Thymus (tissue), 11 donors: ENCODE data around the gene EYS. TPM values are rescaled to one million over a fixed set of nuclear protein-coding genes. Genes with fewer than 3 reads are reported as not detected.
"Not testable (repeated sequence)": the region's sequence is repeated elsewhere in the genome, so short reads cannot be mapped to it uniquely, and the experiment has no call there.

Experiments
- DNase-seq, 9 donors: peaks; one replicate each; pipeline ENCODE4 v3.0.0-alpha.2; 2013; ENCODE audit warnings: low spot score in 9 of 9, low read depth in 6 of 9, missing footprints in 1 of 9
- H3K27ac ChIP-seq, 2 donors: one replicate each; pipeline ENCODE4 v1.5.1; 2013; ENCODE audit warnings: control low read depth in 1 of 2, low read depth in 1 of 2, low read length in 1 of 2, mild to moderate bottlenecking in 1 of 2, moderate library complexity in 1 of 2
- H3K27me3 ChIP-seq, 2 donors: one replicate each; pipeline ENCODE4 v1.5.1; 2013; ENCODE audit warnings: low read length in 1 of 2; ENCODE audit not compliant: control insufficient read depth in 2 of 2, insufficient read depth in 1 of 2
- H3K36me3 ChIP-seq, 2 donors: one replicate each; pipeline ENCODE4 v1.5.1; 2013; ENCODE audit warnings: low read length in 1 of 2, mild to moderate bottlenecking in 1 of 2, moderate library complexity in 1 of 2; ENCODE audit not compliant: control insufficient read depth in 2 of 2, insufficient read depth in 2 of 2
- H3K4me1 ChIP-seq, 2 donors: one replicate each; pipeline ENCODE4 v1.5.1; 2013; ENCODE audit warnings: low read length in 2 of 2; ENCODE audit not compliant: control insufficient read depth in 2 of 2, insufficient read depth in 2 of 2
- H3K4me3 ChIP-seq, 2 donors: one replicate each; pipeline ENCODE4 v1.5.1; 2013; ENCODE audit warnings: low read length in 2 of 2, control low read depth in 1 of 2, mild to moderate bottlenecking in 1 of 2
- H3K9me3 ChIP-seq, 2 donors: one replicate each; pipeline ENCODE4 v1.5.1; 2013; ENCODE audit warnings: low read length in 1 of 2, mild to moderate bottlenecking in 1 of 2; ENCODE audit not compliant: control insufficient read depth in 2 of 2, insufficient read depth in 1 of 2
- WGBS: extraction: QIAGEN DNeasy Blood & Tissue Kit; methylation state at CpG from one replicate; pipeline ENCODE4 v1.1.7; 2013; 5-methylcytosine and 5-hydroxymethylcytosine counted together
- polyA plus RNA-seq: library from polyadenylated mRNA; stranded (reverse); fragments of 200-250 nt; gene quantifications from one replicate; pipeline ENCODE4 v1.2.3, GENCODE V29; 2013
- total RNA-seq: library from RNA; stranded (reverse); fragments of 120-200 nt; gene quantifications from one replicate; pipeline ENCODE4 v1.2.4, GENCODE V29; 2013
- donor health status: healthy.

EYS gene
- total and polyA plus RNA-seq, 2 donors = 0.05 to 0.28 TPM

DNA sequence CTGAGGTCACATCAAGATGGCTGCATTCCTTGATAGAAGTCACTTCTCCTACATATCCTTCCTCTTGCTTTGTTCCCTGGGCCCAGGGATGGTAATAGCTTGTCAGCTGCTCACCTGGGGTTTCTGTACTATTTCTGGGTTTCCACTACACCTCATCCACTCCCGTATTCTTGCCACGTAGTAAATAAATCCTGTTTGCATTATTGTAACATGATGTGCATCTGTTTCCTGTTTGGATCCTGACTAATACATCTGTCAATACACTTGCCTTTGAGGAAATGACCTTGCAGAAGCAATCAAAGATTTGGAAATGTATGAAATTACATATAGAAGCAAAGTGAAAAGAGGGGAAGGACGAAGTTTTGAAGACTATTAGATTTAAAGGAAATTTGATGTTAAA, 1452.5 kb downstream of the EYS start:
- H3K27ac ChIP-seq = no peak overlapping the region
- H3K27me3 ChIP-seq = no peaks in the 10 kb centered on the region
- no peaks in the 10 kb centered on the region for H3K4me1 ChIP-seq
- H3K9me3 ChIP-seq = no peaks in the 10 kb centered on the region
- WGBS = 48% methylated on average over 3 of the region's 3 CpGs
- no peak for DNase-seq
- H3K36me3 ChIP-seq = no peaks in the 10 kb centered on the region
- H3K4me3 ChIP-seq = no peak overlapping the region

DNA sequence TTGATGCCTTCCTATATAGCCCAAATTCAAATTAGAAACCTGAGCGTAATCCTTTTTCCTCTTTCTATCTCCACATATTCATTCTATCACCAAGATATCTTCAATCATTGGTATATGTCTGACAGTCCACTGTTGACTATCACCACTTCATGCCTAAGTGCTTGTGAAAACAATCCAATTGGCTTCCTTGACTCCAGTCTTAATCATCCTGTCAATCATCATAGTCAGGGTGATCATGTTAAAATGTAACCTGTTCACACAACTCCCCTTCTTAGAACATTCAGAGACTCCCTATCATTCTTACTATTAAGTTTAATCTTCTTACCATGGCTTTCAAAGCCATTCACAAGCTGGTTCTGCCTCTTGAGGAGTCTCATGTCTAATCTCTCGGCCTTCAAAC, 1454.8 kb downstream of the EYS start:
- no peak for DNase-seq
- Histone ChIP-seq H3K9me3 (no peaks in the 10 kb centered on the region), H3K4me1 (no peaks in the 10 kb centered on the region), H3K36me3 (no peaks in the 10 kb centered on the region), H3K4me3 (no peak overlapping the region), H3K27me3 (no peaks in the 10 kb centered on the region), H3K27ac (no peak overlapping the region)
- WGBS = 94% methylated on average over 2 of the region's 2 CpGs

DNA sequence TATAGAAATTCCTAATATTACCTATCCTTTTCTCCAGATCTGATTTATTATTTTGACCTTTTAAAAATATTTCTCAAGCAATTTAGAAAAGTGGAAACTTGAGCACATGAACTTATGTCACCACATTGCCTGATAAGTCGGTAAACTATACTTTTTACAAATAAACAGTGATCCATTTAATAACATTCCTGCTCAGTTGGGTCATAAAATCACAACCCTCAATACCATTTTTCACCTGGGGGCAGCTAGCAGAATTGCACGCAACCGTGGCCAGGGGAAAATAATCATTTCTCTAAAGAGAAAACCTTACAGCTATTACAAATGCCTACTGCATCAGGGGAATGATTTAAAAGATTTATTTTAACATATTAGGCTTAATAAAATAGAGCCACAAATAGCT, 1456.9 kb downstream of the EYS start:
- H3K27ac ChIP-seq = no peak overlapping the region
- H3K4me3 ChIP-seq = no peak overlapping the region
- peaks cover 0 to 2% of the 10 kb centered on the region in 2 donors for H3K9me3 ChIP-seq
- no peaks in the 10 kb centered on the region for H3K36me3 ChIP-seq
- H3K4me1 ChIP-seq = no peaks in the 10 kb centered on the region
- DNase-seq = no peak
- no peaks in the 10 kb centered on the region for H3K27me3 ChIP-seq
- 91% methylated on average over 3 of the region's 3 CpGs for WGBS

DNA sequence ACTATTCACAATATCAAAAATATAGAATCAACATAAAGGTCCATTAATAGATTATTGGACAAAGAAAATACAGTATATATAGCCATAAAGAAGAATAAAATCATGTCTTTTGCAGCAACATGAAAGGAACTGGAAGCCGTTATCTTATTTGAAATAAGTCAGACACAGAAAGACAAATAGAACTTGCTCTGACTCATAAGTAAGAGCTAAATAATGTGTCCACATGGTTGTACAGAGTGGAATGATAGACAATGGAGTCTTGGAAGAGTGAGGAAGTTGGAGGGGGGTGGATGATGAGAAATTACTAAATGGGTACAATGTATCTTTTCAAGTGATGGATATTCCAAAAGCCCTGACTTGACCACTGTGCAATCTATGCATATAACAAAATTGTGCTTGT, 1457.9 kb downstream of the EYS start:
- Histone ChIP-seq H3K4me1 (no peaks in the 10 kb centered on the region), H3K36me3 (no peaks in the 10 kb centered on the region), H3K27ac (no peak overlapping the region), H3K27me3 (no peaks in the 10 kb centered on the region), H3K9me3 (peaks cover 0 to 3% of the 10 kb centered on the region in 2 donors), H3K4me3 (no peak overlapping the region)
- DNase-seq = no peak
- 99% methylated on average over 1 of the region's 1 CpG for WGBS

DNA sequence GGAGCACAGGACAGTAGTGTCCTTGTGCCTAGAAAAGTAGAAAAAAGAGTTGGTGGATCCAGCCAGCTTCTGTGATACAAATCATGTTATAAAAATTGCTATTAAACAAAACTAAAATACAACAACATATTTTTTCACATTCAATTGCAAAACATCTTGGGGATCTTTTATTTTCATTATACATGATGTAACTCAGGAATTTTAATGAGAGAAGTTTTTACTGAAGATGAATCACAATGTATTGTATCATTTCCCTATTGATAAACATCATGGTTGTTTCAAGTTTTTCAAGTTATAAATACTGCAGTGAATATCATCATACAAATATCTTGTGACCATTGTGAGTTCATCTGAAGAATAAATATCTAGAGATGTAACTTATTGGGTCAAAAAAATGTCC, 1463.4 kb downstream of the EYS start:
- no peak for DNase-seq
- Histone ChIP-seq H3K9me3 (peaks cover 0 to 3% of the 10 kb centered on the region in 2 donors), H3K27ac (no peak overlapping the region)

DNA sequence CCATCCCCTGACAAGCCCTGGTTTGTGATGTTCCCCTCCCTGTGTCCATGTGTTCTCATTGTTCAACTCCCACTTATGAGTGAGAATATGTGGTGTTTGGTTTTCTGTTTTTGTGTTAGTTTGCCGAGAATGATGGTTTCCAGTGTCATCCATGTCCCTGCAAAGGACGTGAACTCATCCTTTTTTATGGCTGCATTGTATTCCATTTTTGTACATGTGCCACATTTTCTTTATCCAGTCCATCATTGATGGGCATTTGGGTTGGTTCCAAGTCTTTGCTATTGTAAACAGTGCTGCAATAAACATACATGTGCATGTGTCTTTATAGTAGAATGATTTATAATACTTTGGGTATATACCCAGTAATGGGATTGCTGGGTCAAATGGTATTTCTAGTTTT, 1468.1 kb downstream of the EYS start:
- not testable (repeated sequence) for H3K4me1 ChIP-seq, H3K9me3 ChIP-seq, H3K27ac ChIP-seq, H3K36me3 ChIP-seq, H3K27me3 ChIP-seq, H3K4me3 ChIP-seq, DNase-seq
- WGBS = 96% methylated on average over 2 of the region's 2 CpGs

More for the DNA sequence above, 1463.4 kb downstream of the EYS start:
- H3K4me3 ChIP-seq = no peak overlapping the region
- H3K4me1 ChIP-seq = no peaks in the 10 kb centered on the region
- no peaks in the 10 kb centered on the region for H3K27me3 ChIP-seq
- H3K36me3 ChIP-seq = no peaks in the 10 kb centered on the region

DNA sequence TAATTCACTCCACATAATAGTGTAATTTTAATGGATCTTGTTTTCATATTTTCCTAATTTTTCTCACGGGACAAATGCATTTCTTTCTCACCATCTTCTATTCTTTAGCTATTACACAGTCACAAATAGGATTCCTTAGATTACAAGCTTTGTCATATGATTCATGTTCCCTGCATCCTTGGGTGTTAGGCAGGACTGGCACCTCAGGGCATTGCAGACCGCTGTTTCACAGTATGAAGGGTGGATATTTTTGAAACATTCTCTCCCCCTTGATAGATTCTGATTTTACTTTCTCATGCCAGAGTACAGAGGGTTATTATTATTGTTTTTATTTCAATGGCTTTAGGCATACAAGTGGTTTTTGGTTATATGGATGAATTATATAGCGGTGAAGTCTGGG, 1469.0 kb downstream of the EYS start:
- WGBS = 96% methylated on average over 3 of the region's 3 CpGs
- no peaks in the 10 kb centered on the region for H3K27me3 ChIP-seq
- no peaks in the 10 kb centered on the region for H3K9me3 ChIP-seq
- H3K36me3 ChIP-seq = no peaks in the 10 kb centered on the region
- no peak overlapping the region for H3K4me3 ChIP-seq
- H3K4me1 ChIP-seq = no peaks in the 10 kb centered on the region
- H3K27ac ChIP-seq = no peak overlapping the region
- DNase-seq = no peak

DNA sequence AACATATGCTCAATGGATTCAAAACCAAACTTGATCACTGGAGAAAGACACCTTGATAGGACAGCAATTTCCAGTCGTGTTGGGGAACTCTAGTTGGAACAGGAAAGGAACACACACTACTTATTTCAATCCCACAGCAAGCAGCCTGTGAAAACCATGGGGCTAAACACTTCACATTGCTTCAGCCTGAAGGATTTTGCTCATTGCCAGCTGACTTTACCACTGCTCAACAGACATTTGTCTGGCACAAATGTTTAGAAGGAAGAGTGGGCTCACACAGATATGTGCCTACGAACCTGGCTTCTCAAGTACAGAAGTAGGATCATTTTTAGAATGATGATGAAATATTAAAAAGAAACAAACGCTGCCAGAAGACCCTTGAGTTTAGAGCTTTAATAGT, 1473.3 kb downstream of the EYS start:
- H3K36me3 ChIP-seq = no peaks in the 10 kb centered on the region
- H3K27me3 ChIP-seq = no peaks in the 10 kb centered on the region
- no peak for DNase-seq
- no peaks in the 10 kb centered on the region for H3K9me3 ChIP-seq
- no peak overlapping the region for H3K4me3 ChIP-seq
- H3K27ac ChIP-seq = no peak overlapping the region
- no peaks in the 10 kb centered on the region for H3K4me1 ChIP-seq
- 71% methylated on average over 3 of the region's 3 CpGs for WGBS

DNA sequence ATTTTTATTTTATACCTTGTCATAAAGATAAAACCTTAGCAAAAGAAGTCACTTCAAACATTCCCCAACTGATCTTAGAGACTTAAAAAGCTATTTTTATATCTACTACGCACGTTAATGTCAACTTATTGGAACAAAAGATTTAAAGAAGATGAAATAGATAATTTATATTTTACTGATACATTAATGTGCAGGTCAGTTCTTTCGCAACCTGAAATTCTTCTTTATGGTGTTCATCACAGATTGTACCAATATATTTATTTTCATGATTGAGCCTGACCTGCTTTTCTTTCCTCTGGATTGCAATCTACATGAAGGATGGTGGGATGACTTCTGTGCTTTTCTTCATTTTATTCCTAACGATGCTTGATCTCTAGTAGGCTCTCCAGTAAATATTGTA, 1475.1 kb downstream of the EYS start:
- 72% methylated on average over 4 of the region's 4 CpGs for WGBS
- Histone ChIP-seq H3K4me3 (no peak overlapping the region), H3K27ac (no peak overlapping the region), H3K36me3 (no peaks in the 10 kb centered on the region), H3K9me3 (no peaks in the 10 kb centered on the region), H3K4me1 (no peaks in the 10 kb centered on the region), H3K27me3 (no peaks in the 10 kb centered on the region)
- no peak for DNase-seq

DNA sequence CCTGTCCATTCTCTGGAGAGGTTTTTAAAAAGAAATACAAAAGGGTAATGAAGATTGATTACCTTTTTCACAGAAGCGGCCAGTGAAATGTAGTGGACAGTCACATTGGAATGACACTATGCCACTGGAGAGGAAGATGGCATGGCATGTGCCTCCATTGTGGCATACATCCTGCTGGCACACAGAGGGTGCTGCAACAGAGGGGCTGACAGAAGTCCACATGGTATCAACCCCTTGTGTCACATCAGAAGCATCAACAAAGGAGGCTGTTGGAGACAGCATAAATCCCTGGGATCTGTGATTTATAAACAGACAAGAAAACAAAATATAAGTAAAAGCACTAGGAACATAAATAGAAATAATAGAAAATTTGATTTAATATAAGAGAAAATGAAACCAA, 1476.5 kb downstream of the EYS start:
- no peak overlapping the region for H3K27ac ChIP-seq
- no peaks in the 10 kb centered on the region for H3K9me3 ChIP-seq
- H3K27me3 ChIP-seq = no peaks in the 10 kb centered on the region
- 94% methylated on average over 1 of the region's 1 CpG for WGBS
- DNase-seq = no peak
- H3K4me3 ChIP-seq = no peak overlapping the region
- H3K4me1 ChIP-seq = no peaks in the 10 kb centered on the region
- H3K36me3 ChIP-seq = no peaks in the 10 kb centered on the region
